Muscle layer of duodenum (tissue), 2 donors: ENCODE results near the gene WDR59.

Experiments used
- H3K27ac ChIP-seq: one replicate; pipeline ENCODE4 v1.7.0; 2013; ENCODE audit warnings: mild to moderate bottlenecking, low read length
- H3K27me3 ChIP-seq: one replicate; pipeline ENCODE4 v1.7.0; 2013; ENCODE audit warnings: low read depth, mild to moderate bottlenecking, control low read depth, low read length
- H3K36me3 ChIP-seq, 2 donors: one replicate each; pipeline ENCODE4 v1.7.0; 2013; ENCODE audit warnings: low read length in 2 of 2, control low read depth in 1 of 2, mild to moderate bottlenecking in 1 of 2; ENCODE audit not compliant: insufficient read depth in 2 of 2, control insufficient read depth in 1 of 2
- H3K4me1 ChIP-seq, 2 donors: one replicate each; pipeline ENCODE4 v1.7.0; 2013; ENCODE audit warnings: low read length in 2 of 2, mild to moderate bottlenecking in 2 of 2, control low read depth in 1 of 2, moderate library complexity in 1 of 2; ENCODE audit not compliant: insufficient read depth in 2 of 2, control insufficient read depth in 1 of 2
- H3K4me3 ChIP-seq, 2 donors: one replicate each; pipeline ENCODE4 v1.7.0; 2013; ENCODE audit warnings: low read length in 2 of 2, low read depth in 1 of 2, mild to moderate bottlenecking in 1 of 2
- H3K9me3 ChIP-seq, 2 donors: one replicate each; pipeline ENCODE4 v1.7.0; 2013; ENCODE audit warnings: low read length in 2 of 2, control low read depth in 1 of 2, mild to moderate bottlenecking in 1 of 2; ENCODE audit not compliant: control insufficient read depth in 1 of 2
- donor health status: healthy.

The WDR59 gene

DNA sequence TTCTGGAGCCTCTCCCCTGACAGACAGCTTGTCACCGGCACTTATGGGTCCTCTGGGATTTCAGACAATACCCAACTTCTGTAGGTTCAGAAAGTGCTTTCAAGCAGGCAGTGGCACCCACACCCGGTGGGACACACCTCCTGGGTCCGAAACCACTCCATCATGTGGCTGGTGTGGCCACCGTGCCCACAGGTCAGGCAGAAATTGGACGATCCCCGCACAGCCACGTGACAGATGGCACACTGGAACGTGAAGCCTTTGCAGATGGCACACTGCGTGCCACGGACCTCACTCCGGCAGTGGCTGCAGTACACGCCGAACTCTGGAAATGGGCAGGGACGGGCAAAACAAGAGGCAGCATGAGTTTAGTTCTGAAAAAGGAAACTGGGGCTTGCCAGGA lies 110.8 kb downstream of the WDR59 start:
- Histone ChIP-seq H3K36me3 (peaks cover 21 to 34% of the 10 kb centered on the region in 2 donors), H3K4me3 (no peak overlapping the region), H3K4me1 (no peaks in the 10 kb centered on the region), H3K27ac (no peak overlapping the region), H3K9me3 (no peaks in the 10 kb centered on the region), H3K27me3 (no peaks in the 10 kb centered on the region)

- Histone ChIP-seq H3K27me3 (no peaks in the 10 kb centered on the region), H3K4me3 (no peak overlapping the region), H3K9me3 (no peaks in the 10 kb centered on the region), H3K36me3 (peaks cover 18 to 30% of the 10 kb centered on the region in 2 donors), H3K4me1 (no peaks in the 10 kb centered on the region), H3K27ac (no peak overlapping the region)
These were observed 112.6 kb downstream of the WDR59 start for GRCh38 chr16:74872302-74872701.

GRCh38 chr16:74871608-74872007 lies 113.3 kb downstream of the WDR59 start:
- Histone ChIP-seq H3K4me3 (no peak overlapping the region), H3K27me3 (no peaks in the 10 kb centered on the region), H3K4me1 (peaks cover 0 to under 1% of the 10 kb centered on the region in 2 donors), H3K9me3 (no peaks in the 10 kb centered on the region), H3K36me3 (peaks cover 14 to 26% of the 10 kb centered on the region in 2 donors), H3K27ac (no peak overlapping the region)

DNA sequence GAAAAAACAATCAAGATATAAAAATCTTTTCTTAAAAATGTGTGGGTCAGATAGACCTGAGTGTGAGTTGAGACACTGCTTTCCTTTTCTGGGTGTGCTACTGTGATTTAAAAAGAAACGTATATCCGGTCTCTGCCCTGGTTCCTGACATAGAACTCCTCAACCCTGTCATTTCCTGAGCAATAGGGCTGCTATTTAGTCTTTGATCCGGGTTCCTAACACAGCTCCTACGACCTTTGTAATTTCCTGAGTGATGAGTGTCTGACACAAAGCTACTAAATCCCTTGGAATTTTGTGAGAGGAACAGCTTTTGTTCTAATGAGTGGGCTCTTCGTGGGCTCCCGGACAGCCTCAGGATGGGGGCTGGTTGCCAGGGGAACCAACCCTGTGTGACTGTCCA lies 116.4 kb downstream of the WDR59 start:
- peaks cover 0 to 6% of the 10 kb centered on the region in 2 donors for H3K4me1 ChIP-seq
- H3K4me3 ChIP-seq, result no peak overlapping the region
- no peaks in the 10 kb centered on the region for H3K27me3 ChIP-seq
- H3K36me3 ChIP-seq, result peaks cover 4 to 12% of the 10 kb centered on the region in 2 donors
- H3K9me3 ChIP-seq, result no peaks in the 10 kb centered on the region
- no peak overlapping the region for H3K27ac ChIP-seq

DNA sequence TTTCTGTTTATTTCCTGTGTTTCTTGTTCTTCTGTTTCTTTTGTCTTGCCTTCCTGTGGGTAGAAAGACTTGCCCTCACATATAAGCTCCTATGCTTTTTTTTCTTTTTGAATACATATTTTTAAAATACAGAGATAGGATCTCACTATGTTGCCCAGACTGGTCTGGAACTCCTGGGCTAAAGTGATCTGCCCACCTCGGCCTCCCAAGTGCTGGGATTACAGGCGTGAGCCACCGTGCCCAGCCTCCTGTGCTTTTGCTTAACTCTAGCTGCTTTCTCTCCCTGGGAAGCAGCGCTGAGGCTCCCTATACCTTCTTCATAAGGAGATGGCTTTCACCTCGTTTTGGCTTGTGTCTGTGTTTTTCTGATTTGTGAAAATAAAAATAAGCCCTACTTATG lies 116.9 kb downstream of the WDR59 start:
- H3K27ac ChIP-seq, result no peak overlapping the region
- H3K4me3 ChIP-seq, result no peak overlapping the region
- peaks cover 0 to 7% of the 10 kb centered on the region in 2 donors for H3K4me1 ChIP-seq
- no peaks in the 10 kb centered on the region for H3K27me3 ChIP-seq
- peaks cover 4 to 8% of the 10 kb centered on the region in 2 donors for H3K36me3 ChIP-seq
- H3K9me3 ChIP-seq, result no peaks in the 10 kb centered on the region

DNA sequence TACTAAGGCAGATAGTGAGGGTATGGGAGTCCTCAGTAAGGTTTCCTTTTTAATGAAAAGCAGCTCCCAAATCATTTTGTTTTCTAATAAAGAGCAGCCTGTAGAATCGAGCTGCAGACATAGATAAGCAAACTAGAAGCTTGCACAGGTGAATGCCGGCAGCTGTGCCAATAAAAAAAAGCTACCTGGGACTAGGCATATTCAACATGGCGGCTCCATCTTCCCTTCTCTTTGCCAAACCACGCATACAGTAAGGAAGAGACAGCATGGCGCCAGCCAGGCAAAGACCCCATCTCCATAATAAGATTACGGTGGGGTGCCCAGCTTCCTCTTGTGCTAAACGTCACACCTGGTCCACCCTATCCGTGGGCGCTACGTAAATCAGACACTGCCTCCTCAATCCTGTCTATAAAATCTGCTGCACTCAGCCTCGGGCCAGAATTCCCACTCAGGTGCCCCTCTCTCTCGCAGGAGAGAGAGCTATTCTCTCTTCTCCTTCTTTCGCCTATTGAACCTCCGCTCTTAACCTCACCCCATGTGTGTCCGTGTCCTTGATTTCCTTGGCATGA lies 117.6 kb downstream of the WDR59 start:
- H3K36me3 ChIP-seq, result peaks cover 4 to 6% of the 10 kb centered on the region in 2 donors
- no peak overlapping the region for H3K4me3 ChIP-seq
- no peaks in the 10 kb centered on the region for H3K27me3 ChIP-seq
- H3K4me1 ChIP-seq, result peaks cover 0 to 12% of the 10 kb centered on the region in 2 donors
- no peaks in the 10 kb centered on the region for H3K9me3 ChIP-seq
- no peak overlapping the region for H3K27ac ChIP-seq

DNA sequence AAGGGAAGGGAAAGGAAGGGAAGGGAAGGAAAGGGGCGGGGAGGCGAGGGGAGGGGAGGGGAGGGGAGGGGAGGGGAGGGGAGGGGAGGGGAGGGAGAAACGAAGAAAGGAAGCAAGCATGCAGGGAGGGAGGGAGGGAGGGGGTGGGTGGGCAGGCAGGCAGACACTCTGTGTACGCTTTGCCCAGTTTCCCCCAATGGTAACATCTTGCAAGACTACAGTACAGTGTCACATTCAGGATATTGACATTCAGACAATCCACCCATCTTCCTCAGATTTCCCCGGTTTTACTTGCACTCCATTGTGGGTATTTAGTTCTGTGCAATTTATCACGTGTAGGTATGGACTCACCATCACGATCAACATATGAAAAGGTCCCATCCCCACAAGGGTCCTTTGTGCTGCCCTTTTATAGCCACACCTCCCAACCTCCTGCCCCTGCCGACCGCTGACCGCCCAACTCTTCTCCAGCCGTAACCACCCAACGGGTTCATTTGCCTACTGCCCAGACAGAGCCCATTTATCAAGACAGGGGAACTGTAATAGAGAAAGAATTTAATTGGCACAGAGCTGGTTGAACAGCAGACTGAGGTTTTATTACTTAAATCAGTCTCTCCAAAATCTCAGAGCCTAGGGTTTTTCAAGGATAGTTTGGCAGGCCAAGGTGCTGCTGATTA lies 118.9 kb downstream of the WDR59 start:
- Histone ChIP-seq H3K27ac (no peak overlapping the region), H3K9me3 (no peaks in the 10 kb centered on the region)

DNA sequence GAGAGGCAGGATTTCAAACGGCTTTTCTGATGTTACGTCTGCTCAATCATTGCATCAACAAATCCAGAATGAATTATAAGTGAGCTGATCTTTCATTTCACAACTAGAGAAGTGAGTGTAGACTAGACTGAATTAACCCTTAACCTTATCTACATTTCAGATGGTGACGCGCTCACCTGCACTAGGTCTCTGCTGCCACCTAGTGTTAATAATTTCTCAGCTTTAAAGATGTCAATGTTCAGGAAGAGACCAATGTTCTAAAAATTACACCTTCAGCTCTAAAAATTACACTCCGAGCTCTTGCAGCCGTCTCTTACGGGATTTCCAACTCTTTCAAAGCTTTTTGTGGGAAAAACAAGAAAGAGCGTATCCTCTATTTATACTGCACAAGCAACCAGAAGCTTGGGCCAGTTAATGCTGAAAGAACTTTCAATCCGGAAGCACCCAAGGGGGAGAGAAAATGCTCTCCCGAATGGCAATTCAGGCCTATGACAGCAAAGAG lies 122.1 kb downstream of the WDR59 start:
- Histone ChIP-seq H3K4me1 (peaks cover 0 to 12% of the 10 kb centered on the region in 2 donors), H3K36me3 (no peaks in the 10 kb centered on the region), H3K9me3 (no peaks in the 10 kb centered on the region), H3K27ac (no peak overlapping the region), H3K4me3 (no peak overlapping the region), H3K27me3 (no peaks in the 10 kb centered on the region)

More for the DNA sequence above, 118.9 kb downstream of the WDR59 start:
- H3K27me3 ChIP-seq, result no peaks in the 10 kb centered on the region
- H3K4me3 ChIP-seq, result no peak overlapping the region
- peaks cover 0 to 12% of the 10 kb centered on the region in 2 donors for H3K4me1 ChIP-seq
- no peaks in the 10 kb centered on the region for H3K36me3 ChIP-seq

GRCh38 chr16:74852500-74852875 lies 132.4 kb downstream of the WDR59 start:
- no peak overlapping the region for H3K27ac ChIP-seq
- H3K36me3 ChIP-seq, result no peaks in the 10 kb centered on the region
- no peaks in the 10 kb centered on the region for H3K4me1 ChIP-seq
- no peaks in the 10 kb centered on the region for H3K9me3 ChIP-seq
- no peak overlapping the region for H3K4me3 ChIP-seq
- no peaks in the 10 kb centered on the region for H3K27me3 ChIP-seq

- no peaks in the 10 kb centered on the region for H3K9me3 ChIP-seq
- no peaks in the 10 kb centered on the region for H3K27me3 ChIP-seq
- no peak overlapping the region for H3K4me3 ChIP-seq
- H3K36me3 ChIP-seq, result no peaks in the 10 kb centered on the region
- H3K4me1 ChIP-seq, result no peaks in the 10 kb centered on the region
- no peak overlapping the region for H3K27ac ChIP-seq
These were observed 134.9 kb downstream of the WDR59 start for GRCh38 chr16:74850027-74850426.

GRCh38 chr16:74847202-74847601 lies 137.7 kb downstream of the WDR59 start:
- Histone ChIP-seq H3K27me3 (no peaks in the 10 kb centered on the region), H3K4me3 (no peak overlapping the region), H3K9me3 (no peaks in the 10 kb centered on the region), H3K4me1 (no peaks in the 10 kb centered on the region), H3K27ac (no peak overlapping the region), H3K36me3 (no peaks in the 10 kb centered on the region)
